Mesendoderm (in vitro differentiated cells): ENCODE data around the gene ALOX5AP.

Source experiments
- DNase-seq: peaks from one replicate; pipeline ENCODE4 v3.0.0; 2013
- H2AK5ac ChIP-seq: 2 replicates; pipeline ENCODE4 v1.6.1; 2013; ENCODE audit warnings: low read length, inconsistent platforms
- H2BK120ac ChIP-seq: 2 replicates; pipeline ENCODE4 v1.6.1; 2013; ENCODE audit warnings: low read depth, mild to moderate bottlenecking, low read length, moderate library complexity, mixed read lengths
- H2BK15ac ChIP-seq: replicated peaks from 2 replicates; pipeline ENCODE4 v1.6.1; 2013; ENCODE audit warnings: low read depth, mild to moderate bottlenecking, moderate library complexity
- H2BK5ac ChIP-seq: 2 replicates; pipeline ENCODE4 v1.6.1; 2013; ENCODE audit warnings: low read length, inconsistent platforms
- H3K18ac ChIP-seq: 2 replicates; pipeline ENCODE4 v1.6.1; 2013; ENCODE audit warnings: mild to moderate bottlenecking, low read length, mixed read lengths
- H3K23ac ChIP-seq: one replicate; pipeline ENCODE4 v1.6.1; 2013; ENCODE audit warnings: low read length
- H3K27ac ChIP-seq: 2 replicates; pipeline ENCODE4 v1.5.1; 2013; ENCODE audit warnings: low read depth, mild to moderate bottlenecking, inconsistent platforms, low read length, moderate library complexity
- H3K27me3 ChIP-seq: 2 replicates; pipeline ENCODE4 v1.6.1; 2013; ENCODE audit warnings: low read length, control low read depth, mild to moderate bottlenecking, inconsistent platforms; ENCODE audit not compliant: insufficient read depth, poor library complexity
- H3K36me3 ChIP-seq: 2 replicates; pipeline ENCODE4 v1.6.1; 2013; ENCODE audit warnings: low read length, inconsistent platforms; ENCODE audit not compliant: control insufficient read depth, insufficient read depth
- H3K4ac ChIP-seq: one replicate; pipeline ENCODE4 v1.6.1; 2013; ENCODE audit warnings: low read depth, mild to moderate bottlenecking, low read length, moderate library complexity
- H3K4me1 ChIP-seq: 2 replicates; pipeline ENCODE4 v1.6.1; 2013; ENCODE audit warnings: low read depth, low read length, inconsistent platforms; ENCODE audit not compliant: control insufficient read depth
- H3K4me2 ChIP-seq: 2 replicates; pipeline ENCODE4 v1.6.1; 2013; ENCODE audit warnings: low read length
- H3K4me3 ChIP-seq: 2 replicates; pipeline ENCODE4 v1.5.1; 2013; ENCODE audit warnings: mild to moderate bottlenecking, low read length
- H3K56ac ChIP-seq: one replicate; pipeline ENCODE4 v1.6.1; 2013; ENCODE audit warnings: low read length
- H3K79me1 ChIP-seq: 2 replicates; pipeline ENCODE4 v1.6.1; 2013; ENCODE audit warnings: low read length, inconsistent platforms
- H3K79me2 ChIP-seq: 2 replicates; pipeline ENCODE4 v1.6.1; 2013; ENCODE audit warnings: mild to moderate bottlenecking, low read length; ENCODE audit not compliant: control insufficient read depth, insufficient read depth
- H3K9ac ChIP-seq: 2 replicates; pipeline ENCODE4 v1.6.1; 2013; ENCODE audit warnings: low read length, inconsistent platforms
- H4K5ac ChIP-seq: one replicate; pipeline ENCODE4 v1.6.1; 2013; ENCODE audit warnings: low read length
- H4K8ac ChIP-seq: one replicate; pipeline ENCODE4 v1.6.1; 2013; ENCODE audit warnings: low read depth, mild to moderate bottlenecking, control low read depth, low read length, moderate library complexity
- WGBS: extraction: QIAGEN DNeasy Blood & Tissue Kit; methylation state at CpG from one replicate; pipeline ENCODE4 v1.1.7; 2013; ENCODE audit warnings: low lambda C conversion rate, missing lambda C conversion rate; ENCODE audit not compliant: insufficient coverage; ENCODE audit errors: extremely low coverage; 5-methylcytosine and 5-hydroxymethylcytosine counted together

ALOX5AP gene

DNA sequence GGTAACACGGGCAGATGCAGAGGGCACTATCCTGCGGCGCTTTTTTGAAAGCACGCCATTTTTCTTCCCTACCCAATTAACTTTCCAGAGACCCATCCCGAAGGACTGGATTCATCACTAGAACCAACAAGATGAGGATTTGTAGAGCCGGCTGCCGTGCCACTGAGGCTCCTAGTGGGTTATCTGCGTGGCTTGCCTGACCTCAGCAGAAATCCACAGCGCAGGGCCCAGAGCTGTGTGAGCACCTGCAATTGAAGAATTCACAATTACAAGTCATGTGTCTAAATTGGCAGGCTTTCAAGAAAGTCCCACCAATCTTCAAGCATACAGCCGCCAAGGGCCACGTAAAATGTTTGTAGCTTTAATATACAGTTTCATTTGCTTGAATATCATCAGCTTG lies 75.5 kb downstream of the ALOX5AP start:
- no peak overlapping the region for H2BK15ac ChIP-seq
- no CpG with 5 or more reads among the region's 11 CpGs for WGBS

More for the DNA sequence above, 75.5 kb downstream of the ALOX5AP start:
- Histone ChIP-seq H3K79me1 (no peaks in the 10 kb centered on the region), H3K36me3 (no peaks in the 10 kb centered on the region), H3K4me3 (no peak overlapping the region), H3K27ac (no peak overlapping the region), H3K9ac (no peak overlapping the region), H3K27me3 (no peaks in the 10 kb centered on the region), H3K4me2 (no peak overlapping the region), H3K18ac (no peak overlapping the region), H4K5ac (no peak overlapping the region), H3K4ac (no peak overlapping the region), H3K23ac (no peak overlapping the region), H4K8ac (no peak overlapping the region), H3K56ac (no peak overlapping the region), H2AK5ac (no peak overlapping the region), H3K4me1 (no peaks in the 10 kb centered on the region), H2BK120ac (no peak overlapping the region), H3K79me2 (no peaks in the 10 kb centered on the region), H2BK5ac (no peak overlapping the region)
- no peak for DNase-seq
